Midbrain (tissue), 1 donor: Measurements from ENCODE around the gene KMT2E.
"Not testable (repeated sequence)": the region's sequence is repeated elsewhere in the genome, so short reads cannot be mapped to it uniquely, and the experiment has no call there.

Experiments used
- DNase-seq: peaks from one replicate; lab custom pipeline; 2025; lab: John Stamatoyannopoulos, UW

The KMT2E gene

GRCh38 chr7:105013816-105014692 is at the start of gene KMT2E:
KMT2E (plus strand) TSS chr7:105014205; CDS start chr7:105040953, 26,748 bp downstream.
- DNase-seq = peak; percentile 86

DNA sequence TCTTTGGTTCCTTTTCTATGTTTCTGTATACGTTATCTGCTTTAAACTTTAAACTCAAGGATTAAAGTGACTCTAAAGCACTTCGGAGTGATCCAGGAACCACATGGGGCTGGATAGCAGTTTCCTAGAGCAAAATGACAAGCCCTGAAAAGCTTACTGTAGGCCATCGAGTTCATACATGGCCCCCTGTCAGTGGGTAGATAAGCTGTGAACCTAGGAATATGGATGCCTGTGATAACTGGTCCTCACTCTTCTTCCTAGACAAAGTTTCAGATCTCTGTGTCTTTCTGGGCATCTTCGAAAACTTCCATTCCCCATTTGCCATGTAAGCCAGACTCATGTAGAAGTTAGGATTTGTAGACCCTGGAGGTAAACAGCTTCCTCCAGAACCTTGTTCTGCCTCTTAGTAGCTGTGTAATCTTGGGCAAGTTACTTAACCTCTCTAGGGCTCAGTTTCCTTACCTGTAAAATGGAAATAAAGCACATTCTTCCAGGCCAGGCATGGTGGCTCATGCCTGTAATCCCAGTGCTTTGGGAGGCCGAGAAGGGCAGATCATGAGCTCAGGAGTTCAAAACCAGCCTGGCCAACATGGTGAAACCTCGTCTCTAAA is 49.3 kb upstream of the KMT2E start:
- DNase-seq = no peak

GRCh38 chr7:104966022-104966421 is 48.0 kb upstream of the KMT2E start:
- no peak for DNase-seq

DNA sequence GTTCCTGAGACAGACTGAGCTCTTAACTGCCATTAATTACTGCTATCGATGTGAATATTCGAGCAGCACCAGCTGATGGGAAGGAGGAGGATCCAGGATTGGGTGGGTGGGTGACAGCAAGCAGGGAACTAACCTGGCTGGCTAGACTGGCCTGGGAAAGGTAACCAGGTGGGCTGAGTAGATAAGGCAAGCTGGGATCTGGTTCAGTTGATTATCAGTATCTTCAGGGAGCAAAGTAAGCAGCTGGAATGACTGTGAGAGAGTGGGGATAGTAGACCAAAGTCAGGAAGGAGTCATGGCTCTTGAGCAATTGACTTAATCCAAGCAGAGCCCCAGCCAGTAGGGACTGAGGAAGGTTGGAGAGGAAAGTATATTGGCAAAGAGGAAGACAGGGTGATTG is 46.9 kb upstream of the KMT2E start:
- no peak for DNase-seq

DNA sequence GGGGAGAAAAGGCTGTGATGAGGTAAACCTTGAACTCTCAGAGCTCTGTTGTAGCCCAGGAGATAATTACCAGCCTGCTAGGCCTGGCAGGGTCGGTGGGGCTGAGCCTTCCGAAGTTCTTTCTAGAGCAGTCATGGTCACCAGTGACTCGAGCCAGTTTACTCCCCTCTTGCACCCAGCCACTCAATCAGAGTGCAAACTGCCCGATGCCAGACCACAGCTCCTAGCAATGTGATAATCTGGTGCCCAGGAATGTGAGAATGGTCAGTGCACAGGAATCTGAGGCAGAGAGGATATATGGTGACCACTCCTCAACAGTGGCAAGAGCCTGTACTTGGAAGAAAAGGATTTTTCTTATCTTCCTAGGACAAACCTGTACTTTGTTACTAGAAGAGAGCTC is 46.4 kb upstream of the KMT2E start:
- DNase-seq = no peak

DNA sequence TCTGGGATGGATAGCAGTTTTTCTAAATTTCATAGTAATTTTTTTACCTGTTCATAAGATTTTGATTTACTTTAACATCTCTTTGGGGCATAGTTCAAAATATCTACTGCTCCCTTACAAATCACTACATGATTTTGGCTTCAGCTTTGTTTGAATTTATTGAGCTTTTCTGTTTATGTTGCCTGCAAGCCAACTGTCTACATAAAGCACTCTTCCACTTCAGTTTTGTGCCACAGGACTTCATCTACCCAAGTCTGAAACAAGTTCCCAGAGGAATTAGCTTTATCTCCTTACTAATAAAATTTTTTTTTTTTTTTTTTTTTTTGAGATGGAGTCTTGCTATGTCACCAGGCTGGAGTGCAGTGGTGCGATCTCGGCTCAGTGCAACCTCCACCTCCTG is 45.4 kb upstream of the KMT2E start:
- DNase-seq = no peak

- no peak for DNase-seq
These were observed 44.8 kb upstream of the KMT2E start for GRCh38 chr7:104969183-104969582.

GRCh38 chr7:104971290-104972071 is 42.5 kb upstream of the KMT2E start:
- no peak for DNase-seq

GRCh38 chr7:104972500-104972899 is 41.5 kb upstream of the KMT2E start:
- no peak for DNase-seq

DNA sequence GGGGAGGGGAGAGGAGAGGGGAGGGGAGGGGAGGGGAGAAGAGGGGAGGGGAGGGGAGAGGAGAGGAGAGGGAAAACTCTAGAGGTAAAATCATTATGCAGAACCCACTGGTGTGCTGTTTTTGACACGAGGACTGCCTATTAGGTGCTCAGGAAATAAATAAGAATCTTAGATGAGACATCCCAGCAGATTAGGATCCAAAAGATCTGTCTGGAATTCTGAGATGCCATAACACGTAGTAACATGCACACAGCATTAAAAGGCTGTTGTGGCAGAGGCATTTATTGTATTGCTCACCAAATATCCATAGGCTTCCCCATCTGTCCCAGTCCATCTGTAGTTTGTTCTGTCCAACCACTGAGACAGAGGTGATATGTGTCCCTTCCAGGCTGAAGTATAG is 40.8 kb upstream of the KMT2E start:
- DNase-seq = no peak

GRCh38 chr7:104973909-104974415 is 40.0 kb upstream of the KMT2E start:
- DNase-seq = no peak

DNA sequence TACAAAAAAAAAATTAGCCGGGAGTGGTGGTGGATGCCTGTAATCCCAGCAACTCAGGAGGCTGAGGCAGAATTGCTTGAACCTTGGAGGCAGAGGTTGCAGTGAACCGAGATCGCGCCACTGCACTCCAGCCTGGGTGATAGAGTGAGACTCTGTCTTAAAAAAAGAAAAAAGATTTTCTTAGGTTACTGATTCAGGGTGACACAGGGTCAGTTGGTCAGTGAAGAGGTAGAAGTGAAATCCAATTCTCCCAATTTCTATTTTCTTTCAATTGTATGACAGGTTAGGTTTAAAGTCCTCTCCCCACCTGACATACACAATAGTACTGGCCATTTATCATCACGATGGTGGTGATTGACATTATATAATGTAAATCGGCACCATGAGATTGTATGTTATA is 38.5 kb upstream of the KMT2E start:
- not testable (repeated sequence) for DNase-seq

GRCh38 chr7:104976966-104977636 is 36.9 kb upstream of the KMT2E start:
- DNase-seq = peak; percentile 13

GRCh38 chr7:104978460-104978859 is 35.5 kb upstream of the KMT2E start:
- DNase-seq = peak; percentile 57

- DNase-seq = no peak
These were observed 34.7 kb upstream of the KMT2E start for GRCh38 chr7:104979167-104979841.

DNA sequence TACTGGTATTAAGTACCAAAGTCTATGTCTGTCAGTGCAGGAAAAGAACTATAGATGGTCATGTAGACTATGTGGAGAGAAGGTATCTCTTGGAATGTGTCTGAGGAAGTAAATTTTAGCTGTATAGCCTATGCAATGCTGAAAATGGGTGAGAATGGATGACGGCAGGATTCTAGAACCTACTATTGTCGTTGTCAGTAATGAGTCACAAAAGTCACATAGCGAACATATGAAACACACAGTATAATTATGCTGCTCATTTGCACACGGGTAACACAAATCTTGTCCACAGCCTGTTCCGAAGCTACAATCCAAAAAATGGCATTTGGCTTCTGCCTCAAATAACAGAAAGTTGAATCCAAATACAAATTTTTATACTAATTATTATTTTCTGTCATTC is 33.6 kb upstream of the KMT2E start:
- DNase-seq = no peak

GRCh38 chr7:104980841-104981671 is 32.9 kb upstream of the KMT2E start:
- DNase-seq = peak; percentile 76

GRCh38 chr7:104981672-104982037 is 32.4 kb upstream of the KMT2E start:
- DNase-seq = no peak

DNA sequence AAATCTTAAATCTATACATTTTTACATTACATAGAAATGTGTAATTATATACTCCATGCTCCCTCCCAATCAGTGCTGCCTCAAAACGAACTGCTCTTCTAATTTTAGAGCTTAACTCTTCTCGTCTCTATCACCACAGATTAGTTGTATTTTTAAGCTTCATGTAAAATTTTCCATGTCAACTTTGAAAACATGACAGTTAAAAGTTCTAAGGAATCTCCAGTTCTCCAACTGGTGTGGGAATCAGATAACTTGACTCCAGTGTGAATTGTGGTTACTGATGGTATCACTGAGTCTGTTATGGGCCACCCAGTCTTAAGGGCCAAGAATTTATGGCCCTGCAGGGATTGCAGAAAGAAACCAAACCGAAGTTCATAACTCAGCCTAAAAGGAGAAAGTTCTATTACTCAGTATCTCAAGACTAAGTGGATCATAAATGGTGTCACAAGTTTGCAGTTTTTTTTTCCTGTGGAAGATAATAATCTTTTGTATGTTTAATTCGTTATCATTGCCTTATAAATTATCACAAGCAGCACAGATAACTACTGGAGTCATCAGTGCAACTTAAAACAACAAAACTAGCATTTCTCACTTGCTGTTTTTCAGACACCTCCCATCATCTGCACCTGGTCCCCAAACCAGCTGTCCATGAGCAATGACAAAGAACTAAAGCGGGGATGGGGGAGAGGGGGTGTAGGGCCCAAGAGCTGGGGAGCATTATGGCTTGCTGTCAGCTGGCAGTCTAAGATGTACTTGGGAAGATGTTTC is 31.5 kb upstream of the KMT2E start:
- no peak for DNase-seq
